Neuronal stem cell (in vitro differentiated cells): ENCODE measurements around the gene PLSCR2.
A peak's percentile ranks its signal among the peaks of the same experiment; 100 is the strongest.

Experiments
- DNase-seq: peaks from one replicate; pipeline ENCODE4 v3.0.0-alpha.2; 2013; ENCODE audit warnings: low spot score
- H2AFZ ChIP-seq: one replicate; pipeline ENCODE4 v1.6.1; 2013; ENCODE audit warnings: mild to moderate bottlenecking, low read length, inconsistent platforms
- H2AK5ac ChIP-seq: 2 replicates; pipeline ENCODE4 v1.6.1; 2013; ENCODE audit warnings: low read depth, mild to moderate bottlenecking, inconsistent platforms, low read length, moderate library complexity, mixed read lengths
- H2BK120ac ChIP-seq: 2 replicates; pipeline ENCODE4 v1.6.1; 2013; ENCODE audit warnings: low read depth, mild to moderate bottlenecking, inconsistent platforms, low read length, moderate library complexity, mixed read lengths
- H2BK12ac ChIP-seq: one replicate; pipeline ENCODE4 v1.6.1; 2013; ENCODE audit warnings: low read length, inconsistent platforms
- H2BK15ac ChIP-seq: 2 replicates; pipeline ENCODE4 v1.6.1; 2013; ENCODE audit warnings: mild to moderate bottlenecking, low read length, inconsistent platforms, mixed read lengths
- H2BK5ac ChIP-seq: one replicate; pipeline ENCODE4 v1.6.1; 2013; ENCODE audit warnings: inconsistent platforms, mild to moderate bottlenecking, low read length, moderate library complexity
- H3K14ac ChIP-seq: one replicate; pipeline ENCODE4 v1.6.1; 2013; ENCODE audit warnings: low read length, inconsistent platforms
- H3K18ac ChIP-seq: 2 replicates; pipeline ENCODE4 v1.6.1; 2013; ENCODE audit warnings: low read length, inconsistent platforms
- H3K23ac ChIP-seq: 2 replicates; pipeline ENCODE4 v1.6.1; 2013; ENCODE audit warnings: low read depth, mild to moderate bottlenecking, mixed read lengths, low read length, inconsistent platforms; ENCODE audit not compliant: poor library complexity
- H3K27ac ChIP-seq: replicated peaks from 3 replicates; pipeline ENCODE4 v1.5.1; 2013; ENCODE audit warnings: low read length, inconsistent platforms
- H3K27me3 ChIP-seq, 3 experiments: 2 replicates each; pipeline ENCODE4 v1.6.1; 2013; ENCODE audit warnings: low read length in 3 of 3, mild to moderate bottlenecking in 2 of 3, inconsistent platforms in 1 of 3, low read depth in 1 of 3, mixed read lengths in 1 of 3, moderate library complexity in 1 of 3; ENCODE audit not compliant: control insufficient read depth in 3 of 3, insufficient read depth in 3 of 3
- H3K36me3 ChIP-seq, 2 donors: replicated peaks in 1 of 2; 2 replicates each; pipeline ENCODE4 v1.6.1; 2013; ENCODE audit warnings: low read length in 2 of 2; ENCODE audit not compliant: control insufficient read depth in 2 of 2, insufficient read depth in 2 of 2
- H3K4ac ChIP-seq: 2 replicates; pipeline ENCODE4 v1.6.1; 2013; ENCODE audit warnings: inconsistent platforms, mild to moderate bottlenecking, low read length, moderate library complexity
- H3K4me1 ChIP-seq, 2 donors: 1 replicate in 1 of 2; 2 replicates in 1 of 2; pipeline ENCODE4 v1.6.1; 2013; ENCODE audit warnings: low read length in 2 of 2, low read depth in 1 of 2; ENCODE audit not compliant: control insufficient read depth in 2 of 2, insufficient read depth in 1 of 2
- H3K4me2 ChIP-seq: one replicate; pipeline ENCODE4 v1.6.1; 2013; ENCODE audit warnings: mild to moderate bottlenecking, low read length, inconsistent platforms; ENCODE audit not compliant: insufficient read depth, poor library complexity, severe bottlenecking
- H3K4me3 ChIP-seq, 2 donors: 2 replicates each; pipeline ENCODE4 v1.5.1; 2013; ENCODE audit warnings: low read length in 2 of 2, mild to moderate bottlenecking in 2 of 2, inconsistent platforms in 1 of 2, moderate library complexity in 1 of 2
- H3K79me1 ChIP-seq: one replicate; pipeline ENCODE4 v1.6.1; 2013; ENCODE audit warnings: low read depth, mild to moderate bottlenecking, inconsistent platforms, low read length, moderate library complexity
- H3K9ac ChIP-seq: one replicate; pipeline ENCODE4 v1.6.1; 2013; ENCODE audit warnings: mild to moderate bottlenecking, low read depth, low read length, inconsistent platforms; ENCODE audit not compliant: poor library complexity
- H3K9me3 ChIP-seq, 2 donors: replicated peaks in 1 of 2; 2 replicates each; pipeline versions ENCODE3 to v1.6.1; 2013; ENCODE audit warnings: low read length in 2 of 2, mild to moderate bottlenecking in 2 of 2, inconsistent platforms in 1 of 2, low read depth in 1 of 2, mixed read lengths in 1 of 2, moderate library complexity in 1 of 2; ENCODE audit not compliant: control insufficient read depth in 2 of 2, insufficient read depth in 1 of 2
- H4K8ac ChIP-seq: one replicate; pipeline ENCODE4 v1.6.1; 2013; ENCODE audit warnings: low read depth, mild to moderate bottlenecking, inconsistent platforms, low read length, moderate library complexity
- H4K91ac ChIP-seq: one replicate; pipeline ENCODE4 v1.6.1; 2013; ENCODE audit warnings: low read length, low read depth, mild to moderate bottlenecking, inconsistent platforms; ENCODE audit not compliant: poor library complexity
- WGBS, 2 donors: extraction: QIAGEN DNeasy Blood & Tissue Kit; methylation state at CpG; one replicate each; pipeline ENCODE4 v1.1.7; 2013; ENCODE audit warnings: missing lambda C conversion rate in 2 of 2, mixed read lengths in 1 of 2; ENCODE audit not compliant: insufficient read length in 2 of 2, insufficient replicate concordance in 1 of 2; ENCODE audit errors: extremely low coverage in 2 of 2; 5-methylcytosine and 5-hydroxymethylcytosine counted together

Gene PLSCR2

DNA sequence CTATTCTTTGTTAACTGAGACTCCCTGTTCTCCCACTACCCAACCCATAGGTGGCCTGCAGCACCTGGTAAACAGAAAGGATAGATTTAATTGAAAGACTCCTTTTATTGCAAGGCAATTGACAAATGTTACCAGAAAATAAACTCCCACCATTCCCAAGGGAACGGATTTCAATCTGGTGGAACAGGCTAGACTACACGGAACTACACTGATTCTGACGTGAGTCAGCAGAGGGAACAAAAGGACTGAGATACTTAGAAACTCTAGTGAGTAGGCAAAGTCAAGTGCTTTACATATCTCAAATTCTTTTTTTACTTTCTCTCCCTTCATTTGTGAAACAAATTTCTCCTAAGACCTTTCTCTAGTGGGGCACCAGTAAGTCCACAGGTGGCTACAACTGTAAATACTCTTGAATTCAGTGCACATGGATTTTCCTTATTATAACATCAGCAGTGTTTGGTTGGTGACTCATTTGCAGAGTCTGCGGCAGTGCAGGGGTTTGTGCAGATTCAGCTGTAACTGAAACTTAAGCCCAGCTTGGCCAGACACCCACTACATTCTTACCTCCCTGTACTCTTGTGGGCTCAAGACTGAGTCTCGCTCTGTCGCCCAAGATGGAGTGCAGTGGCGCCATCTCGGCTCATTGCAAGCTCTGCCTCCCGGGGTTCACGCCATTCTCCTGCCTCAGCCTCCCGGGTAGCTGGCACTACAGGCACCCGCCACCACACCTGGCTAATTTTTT lies 34.3 kb upstream of the PLSCR2 start:
- Histone ChIP-seq H3K4ac (no peak overlapping the region), H4K8ac (no peak overlapping the region), H3K27ac (no peak overlapping the region), H2AFZ (peak overlapping the region; percentile 54), H4K91ac (no peak overlapping the region), H2AK5ac (no peak overlapping the region), H3K4me1 (peaks cover 2 to 32% of the 10 kb centered on the region in 2 donors), H3K4me2 (no peak overlapping the region), H2BK120ac (no peak overlapping the region), H2BK5ac (no peak overlapping the region), H3K9me3 (peaks cover 0 to 8% of the 10 kb centered on the region in 2 donors), H3K27me3 (no peaks in the 10 kb centered on the region), H3K14ac (no peak overlapping the region), H3K4me3 (no peak overlapping the region), H3K9ac (no peak overlapping the region), H2BK12ac (no peak overlapping the region), H2BK15ac (no peak overlapping the region), H3K79me1 (no peaks in the 10 kb centered on the region), H3K18ac (no peak overlapping the region), H3K36me3 (no peaks in the 10 kb centered on the region), H3K23ac (no peak overlapping the region)
- WGBS, 2 donors, result no CpG with 5 or more reads among the region's 12 CpGs
- DNase-seq, result no peak

DNA sequence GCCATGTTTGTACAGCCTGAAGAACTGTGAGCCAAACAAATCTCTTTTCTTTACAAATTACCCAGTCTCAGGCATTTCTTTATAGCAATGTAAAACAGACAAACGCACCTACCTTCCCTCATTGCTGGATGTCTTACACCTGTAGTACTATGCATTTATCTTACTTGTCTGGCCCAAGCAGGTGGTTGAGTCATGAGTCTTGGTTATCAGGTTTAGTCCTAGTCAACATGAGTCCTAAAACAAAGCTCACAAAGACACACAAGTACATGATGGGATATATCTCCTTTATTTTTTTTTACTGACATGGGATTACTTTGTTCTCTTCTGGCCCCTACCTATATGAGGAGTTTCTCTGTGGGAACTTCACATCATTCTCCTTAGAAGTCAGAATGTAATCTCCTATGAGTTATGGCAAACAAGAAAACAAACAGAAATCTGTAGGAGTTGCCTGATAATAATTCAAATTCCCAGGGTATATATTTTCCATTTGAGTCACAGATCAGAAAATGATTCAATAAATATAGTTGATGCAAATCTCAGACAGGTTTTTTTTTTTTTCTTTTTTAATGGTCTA lies 33.6 kb upstream of the PLSCR2 start:
- H2BK12ac ChIP-seq, result no peak overlapping the region
- H2AK5ac ChIP-seq, result no peak overlapping the region
- peaks cover 2 to 30% of the 10 kb centered on the region in 2 donors for H3K4me1 ChIP-seq
- no peak overlapping the region for H3K18ac ChIP-seq
- H3K27me3 ChIP-seq, result no peaks in the 10 kb centered on the region
- H3K4me3 ChIP-seq, result no peak overlapping the region
- H4K8ac ChIP-seq, result no peak overlapping the region
- no peak overlapping the region for H2BK15ac ChIP-seq
- H3K4me2 ChIP-seq, result no peak overlapping the region
- no peak overlapping the region for H4K91ac ChIP-seq
- no CpG with 5 or more reads among the region's 1 CpG for WGBS, 2 donors
- no peaks in the 10 kb centered on the region for H3K79me1 ChIP-seq
- no peak overlapping the region for H3K4ac ChIP-seq
- H3K36me3 ChIP-seq, result no peaks in the 10 kb centered on the region
- H3K27ac ChIP-seq, result no peak overlapping the region
- no peak for DNase-seq
- H2AFZ ChIP-seq, result no peak overlapping the region
- peaks cover 0 to 2% of the 10 kb centered on the region in 2 donors for H3K9me3 ChIP-seq
- H3K9ac ChIP-seq, result no peak overlapping the region
- no peak overlapping the region for H2BK5ac ChIP-seq
- H2BK120ac ChIP-seq, result no peak overlapping the region
- no peak overlapping the region for H3K14ac ChIP-seq
- no peak overlapping the region for H3K23ac ChIP-seq

- Histone ChIP-seq H2AK5ac (no peak overlapping the region), H3K9me3 (peaks cover 0 to 2% of the 10 kb centered on the region in 2 donors), H3K4ac (no peak overlapping the region), H3K18ac (no peak overlapping the region), H4K8ac (no peak overlapping the region), H3K4me3 (no peak overlapping the region), H3K27ac (no peak overlapping the region), H2BK120ac (no peak overlapping the region), H2BK15ac (no peak overlapping the region), H2AFZ (no peak overlapping the region), H2BK5ac (no peak overlapping the region), H3K27me3 (no peaks in the 10 kb centered on the region), H4K91ac (no peak overlapping the region), H3K4me2 (no peak overlapping the region), H3K14ac (no peak overlapping the region), H2BK12ac (no peak overlapping the region), H3K23ac (no peak overlapping the region), H3K4me1 (peaks cover 0 to 19% of the 10 kb centered on the region in 2 donors), H3K36me3 (no peaks in the 10 kb centered on the region), H3K79me1 (no peaks in the 10 kb centered on the region), H3K9ac (no peak overlapping the region)
- DNase-seq, result no peak
Measured at GRCh38 chr3:146501752-146502151, 32.4 kb upstream of the PLSCR2 start.

DNA sequence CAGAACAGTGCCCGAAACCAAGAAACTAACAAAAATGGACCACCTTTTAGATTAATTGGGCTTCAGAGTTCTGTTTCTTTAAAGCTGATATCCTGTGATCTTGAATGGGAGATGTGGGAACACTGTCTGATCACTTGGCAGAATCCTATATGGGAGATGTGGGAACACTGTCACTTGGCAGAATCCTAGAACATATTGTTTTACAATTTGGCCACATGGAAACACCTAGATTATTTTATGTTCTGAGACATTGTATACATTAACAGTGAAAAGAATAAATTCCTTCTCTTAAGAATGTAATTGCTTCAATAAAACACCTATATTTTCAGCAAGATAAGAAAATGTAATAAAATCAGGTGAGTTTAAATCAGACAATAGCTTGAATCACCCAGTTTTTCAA lies 30.3 kb upstream of the PLSCR2 start:
- Histone ChIP-seq H3K9ac (no peak overlapping the region), H2AFZ (no peak overlapping the region), H2BK5ac (no peak overlapping the region), H3K4me2 (no peak overlapping the region), H3K9me3 (peaks cover 0 to 2% of the 10 kb centered on the region in 2 donors), H3K79me1 (no peaks in the 10 kb centered on the region), H2BK120ac (no peak overlapping the region), H3K4me1 (peaks cover 0 to 2% of the 10 kb centered on the region in 2 donors), H3K18ac (no peak overlapping the region), H4K8ac (no peak overlapping the region), H3K14ac (no peak overlapping the region), H2BK15ac (no peak overlapping the region), H3K27ac (no peak overlapping the region), H3K23ac (no peak overlapping the region), H4K91ac (no peak overlapping the region), H2BK12ac (no peak overlapping the region), H3K4me3 (no peak overlapping the region), H3K36me3 (no peaks in the 10 kb centered on the region), H3K4ac (no peak overlapping the region), H3K27me3 (no peaks in the 10 kb centered on the region), H2AK5ac (no peak overlapping the region)
- WGBS, 2 donors, result no CpG with 5 or more reads among the region's 1 CpG
- DNase-seq, result no peak
